Endothelial cell of umbilical vein (primary cell): ENCODE results near the gene PPM1H.

Experiments used
- JUN ChIP-seq: IDR thresholded peaks from 2 replicates; pipeline ENCODE4 v1.6.1; 2011; ENCODE audit warnings: borderline replicate concordance, low read depth; ENCODE audit not compliant: insufficient read length, insufficient read depth
- POLR2A ChIP-seq: IDR thresholded peaks from 2 replicates; pipeline ENCODE4 v1.6.1; 2012; ENCODE audit warnings: low read depth, mild to moderate bottlenecking, control low read depth, low read length
- POLR2AphosphoS5 ChIP-seq: IDR thresholded peaks from 2 replicates; pipeline ENCODE4 v1.6.1; 2012; ENCODE audit warnings: low read depth, mild to moderate bottlenecking, control low read depth, low read length, moderate library complexity; ENCODE audit not compliant: insufficient read depth
- TF ChIP-seq, protein P1 (sequence below), 2 donors: IDR thresholded peaks; 1 replicate in 1 of 2; 2 replicates in 1 of 2; pipeline ENCODE4 v1.5.1; 2011; ENCODE audit warnings: low read length in 2 of 2, mild to moderate bottlenecking in 2 of 2, moderate library complexity in 2 of 2, control low read depth in 1 of 2, inconsistent platforms in 1 of 2, low read depth in 1 of 2; ENCODE audit not compliant: insufficient read depth in 1 of 2; ENCODE audit errors: extremely low read depth in 1 of 2
- TF ChIP-seq, protein P2 (sequence below): IDR thresholded peaks from 2 replicates; pipeline ENCODE4 v1.6.1; 2011; ENCODE audit not compliant: insufficient read depth, insufficient read length

DNA sequence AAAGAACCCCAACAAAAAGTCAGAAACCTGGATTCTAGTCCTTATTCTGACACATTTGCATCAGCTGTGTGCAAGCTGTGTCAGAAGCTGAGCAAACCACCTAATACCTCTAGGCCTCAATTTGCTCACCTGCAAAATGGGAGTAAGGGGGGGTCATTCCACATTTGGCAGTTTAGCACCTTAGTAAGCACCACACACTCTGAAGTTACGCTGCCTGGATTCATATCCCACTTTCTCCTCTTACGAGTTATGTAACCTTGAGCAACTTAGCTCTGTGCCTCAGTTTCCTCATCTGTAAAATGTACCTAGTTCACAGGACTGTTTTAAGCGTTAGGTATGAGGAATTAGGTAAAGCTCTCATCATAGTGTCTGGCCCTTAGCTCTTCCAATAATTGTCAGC, 218.9 kb downstream of the PPM1H start:
- TF ChIP-seq JUN (no peak), POLR2A (no peak), POLR2AphosphoS5 (no peak)
- TF ChIP-seq, protein P1, sequence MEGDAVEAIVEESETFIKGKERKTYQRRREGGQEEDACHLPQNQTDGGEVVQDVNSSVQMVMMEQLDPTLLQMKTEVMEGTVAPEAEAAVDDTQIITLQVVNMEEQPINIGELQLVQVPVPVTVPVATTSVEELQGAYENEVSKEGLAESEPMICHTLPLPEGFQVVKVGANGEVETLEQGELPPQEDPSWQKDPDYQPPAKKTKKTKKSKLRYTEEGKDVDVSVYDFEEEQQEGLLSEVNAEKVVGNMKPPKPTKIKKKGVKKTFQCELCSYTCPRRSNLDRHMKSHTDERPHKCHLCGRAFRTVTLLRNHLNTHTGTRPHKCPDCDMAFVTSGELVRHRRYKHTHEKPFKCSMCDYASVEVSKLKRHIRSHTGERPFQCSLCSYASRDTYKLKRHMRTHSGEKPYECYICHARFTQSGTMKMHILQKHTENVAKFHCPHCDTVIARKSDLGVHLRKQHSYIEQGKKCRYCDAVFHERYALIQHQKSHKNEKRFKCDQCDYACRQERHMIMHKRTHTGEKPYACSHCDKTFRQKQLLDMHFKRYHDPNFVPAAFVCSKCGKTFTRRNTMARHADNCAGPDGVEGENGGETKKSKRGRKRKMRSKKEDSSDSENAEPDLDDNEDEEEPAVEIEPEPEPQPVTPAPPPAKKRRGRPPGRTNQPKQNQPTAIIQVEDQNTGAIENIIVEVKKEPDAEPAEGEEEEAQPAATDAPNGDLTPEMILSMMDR (IDR thresholded peaks at IDR 0.05; ENCODE audit: extremely low read depth in 1 of 2, insufficient read depth in 1 of 2, low read depth in 1 of 2, low read length in 2 of 2) = no peak
- TF ChIP-seq, protein P2, sequence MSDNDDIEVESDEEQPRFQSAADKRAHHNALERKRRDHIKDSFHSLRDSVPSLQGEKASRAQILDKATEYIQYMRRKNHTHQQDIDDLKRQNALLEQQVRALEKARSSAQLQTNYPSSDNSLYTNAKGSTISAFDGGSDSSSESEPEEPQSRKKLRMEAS = no peak
